Measurements from ENCODE around the gene FAIM2. TPM values are rescaled to one million over a fixed set of nuclear protein-coding genes. Genes with fewer than 3 reads are reported as not detected.

The FAIM2 gene
- total and polyA plus RNA-seq, 2 donors (not counting 1 experiment from before 2014, with no cell fraction given): 0.50 to 1.00 TPM

- no peak for DNase-seq (ENCODE audit: low read depth in 2 of 2)
- no peaks in the 10 kb centered on the region for H3K36me3 ChIP-seq (ENCODE audit: control insufficient read depth, insufficient read depth, low read length)
- H3K4me3 ChIP-seq (replicated peaks in 1 of 4; ENCODE audit: control extremely low read depth in 1 of 4, insufficient read depth in 1 of 4, low read depth in 3 of 4, low read length in 4 of 4): no peak overlapping the region
- no peak overlapping the region for H3K27ac ChIP-seq (ENCODE audit: insufficient read depth, low read length)
- H3K79me2 ChIP-seq (ENCODE audit: control insufficient read depth, insufficient read depth, low read length): no peaks in the 10 kb centered on the region
- no peak overlapping the region for H3K4me2 ChIP-seq (ENCODE audit: extremely low read depth, insufficient read depth, low read length)
- no peak overlapping the region for H3K9ac ChIP-seq (ENCODE audit: insufficient read depth, low read length)
- H3K9me3 ChIP-seq (ENCODE audit: control insufficient read depth, insufficient read depth, low read depth, low read length): no peaks in the 10 kb centered on the region
- H3K4me1 ChIP-seq (ENCODE audit: control insufficient read depth, extremely low read depth, insufficient read depth, low read length): no peaks in the 10 kb centered on the region
- H3K27me3 ChIP-seq (ENCODE audit: control insufficient read depth, insufficient read depth, low read length): no peaks in the 10 kb centered on the region
- TF ChIP-seq EZH2 (IDR thresholded peaks at IDR 0.05; ENCODE audit: low read length, missing control alignments): no peak
- TF ChIP-seq, protein P1, sequence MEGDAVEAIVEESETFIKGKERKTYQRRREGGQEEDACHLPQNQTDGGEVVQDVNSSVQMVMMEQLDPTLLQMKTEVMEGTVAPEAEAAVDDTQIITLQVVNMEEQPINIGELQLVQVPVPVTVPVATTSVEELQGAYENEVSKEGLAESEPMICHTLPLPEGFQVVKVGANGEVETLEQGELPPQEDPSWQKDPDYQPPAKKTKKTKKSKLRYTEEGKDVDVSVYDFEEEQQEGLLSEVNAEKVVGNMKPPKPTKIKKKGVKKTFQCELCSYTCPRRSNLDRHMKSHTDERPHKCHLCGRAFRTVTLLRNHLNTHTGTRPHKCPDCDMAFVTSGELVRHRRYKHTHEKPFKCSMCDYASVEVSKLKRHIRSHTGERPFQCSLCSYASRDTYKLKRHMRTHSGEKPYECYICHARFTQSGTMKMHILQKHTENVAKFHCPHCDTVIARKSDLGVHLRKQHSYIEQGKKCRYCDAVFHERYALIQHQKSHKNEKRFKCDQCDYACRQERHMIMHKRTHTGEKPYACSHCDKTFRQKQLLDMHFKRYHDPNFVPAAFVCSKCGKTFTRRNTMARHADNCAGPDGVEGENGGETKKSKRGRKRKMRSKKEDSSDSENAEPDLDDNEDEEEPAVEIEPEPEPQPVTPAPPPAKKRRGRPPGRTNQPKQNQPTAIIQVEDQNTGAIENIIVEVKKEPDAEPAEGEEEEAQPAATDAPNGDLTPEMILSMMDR (conservative IDR thresholded peaks at IDR 0.05 in 1 of 2, IDR thresholded peaks at IDR 0.05 in 1 of 2; ENCODE audit: low read depth in 1 of 2, low read length in 2 of 2): no peak
- no peak overlapping the region for H2AFZ ChIP-seq (ENCODE audit: low read length)
- H4K20me1 ChIP-seq (ENCODE audit: control insufficient read depth, extremely low read depth, insufficient read depth, low read length): no peaks in the 10 kb centered on the region
These were observed 28.3 kb upstream of the FAIM2 start for GRCh38 chr12:49932023-49932422.

DNA sequence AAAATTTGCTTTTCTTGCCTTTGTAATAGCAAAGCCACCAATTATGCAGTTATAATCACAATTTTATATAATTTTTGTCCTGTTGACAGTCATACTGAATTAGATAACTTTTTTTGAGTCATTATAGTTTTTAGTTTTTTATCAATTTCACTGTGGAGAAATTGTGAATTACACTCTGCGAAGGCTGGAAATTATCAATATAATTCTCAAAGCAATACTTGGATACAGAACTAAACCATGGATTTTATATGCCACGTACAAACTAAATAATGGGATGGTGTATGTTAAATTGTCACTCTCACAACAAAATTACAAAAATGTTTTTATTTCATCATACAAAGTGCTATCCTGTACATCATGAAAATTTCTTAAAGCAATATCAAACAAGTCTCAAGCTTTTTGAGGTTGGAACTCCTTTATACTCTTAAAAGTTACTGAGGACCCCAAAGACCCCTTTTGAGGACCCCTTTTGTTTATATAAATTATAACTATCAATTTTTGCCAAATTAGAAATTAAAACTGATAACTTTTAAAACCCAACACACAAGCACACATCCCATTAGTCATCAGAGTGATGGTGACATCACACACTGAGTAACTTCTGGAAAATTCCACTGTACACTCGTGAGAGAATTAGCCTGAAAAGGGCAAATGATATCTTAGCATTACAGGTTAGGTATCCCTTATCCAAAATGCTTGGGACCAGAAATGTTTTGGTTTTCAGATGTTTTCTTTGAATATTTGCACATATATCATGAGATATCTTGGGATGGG is 27.0 kb upstream of the FAIM2 start:
- Histone ChIP-seq H3K79me2 (ENCODE audit: control insufficient read depth, insufficient read depth, low read length) (no peaks in the 10 kb centered on the region), H3K4me3 (replicated peaks in 1 of 4; ENCODE audit: control extremely low read depth in 1 of 4, insufficient read depth in 1 of 4, low read depth in 3 of 4, low read length in 4 of 4) (no peak overlapping the region), H3K27ac (ENCODE audit: insufficient read depth, low read length) (no peak overlapping the region), H3K4me2 (ENCODE audit: extremely low read depth, insufficient read depth, low read length) (no peak overlapping the region), H3K36me3 (ENCODE audit: control insufficient read depth, insufficient read depth, low read length) (no peaks in the 10 kb centered on the region), H3K9me3 (ENCODE audit: control insufficient read depth, insufficient read depth, low read depth, low read length) (no peaks in the 10 kb centered on the region), H3K27me3 (ENCODE audit: control insufficient read depth, insufficient read depth, low read length) (no peaks in the 10 kb centered on the region), H4K20me1 (ENCODE audit: control insufficient read depth, extremely low read depth, insufficient read depth, low read length) (no peaks in the 10 kb centered on the region), H2AFZ (ENCODE audit: low read length) (no peak overlapping the region), H3K4me1 (ENCODE audit: control insufficient read depth, extremely low read depth, insufficient read depth, low read length) (no peaks in the 10 kb centered on the region), H3K9ac (ENCODE audit: insufficient read depth, low read length) (no peak overlapping the region)
- peak; percentile 62 to 72 for DNase-seq (ENCODE audit: low read depth in 2 of 2)
- TF ChIP-seq, protein P1 (conservative IDR thresholded peaks at IDR 0.05 in 1 of 2, IDR thresholded peaks at IDR 0.05 in 1 of 2; ENCODE audit: low read depth in 1 of 2, low read length in 2 of 2): no peak
- no peak for TF ChIP-seq EZH2 (IDR thresholded peaks at IDR 0.05; ENCODE audit: low read length, missing control alignments)

DNA sequence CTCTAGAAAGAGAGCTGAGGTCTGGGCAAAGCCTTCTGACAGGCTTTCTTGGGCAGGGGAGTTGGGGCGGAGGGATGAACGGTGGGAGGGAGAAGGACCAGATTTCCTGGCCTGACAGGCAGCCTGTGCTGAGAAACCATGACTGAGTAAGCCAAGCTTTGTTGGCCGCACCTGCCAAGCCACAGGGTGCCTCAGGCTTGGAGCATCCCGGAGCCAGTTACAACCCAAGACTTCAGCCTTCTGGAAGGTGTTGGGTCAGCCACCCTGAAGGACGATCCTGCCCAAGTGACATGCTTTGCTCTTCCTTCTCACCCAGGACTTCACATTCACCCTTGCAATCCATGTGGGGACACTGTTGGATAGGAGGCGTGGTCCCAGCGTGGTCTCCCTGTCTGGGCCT is 25.9 kb upstream of the FAIM2 start:
- no peaks in the 10 kb centered on the region for H3K79me2 ChIP-seq (ENCODE audit: control insufficient read depth, insufficient read depth, low read length)
- no peak overlapping the region for H2AFZ ChIP-seq (ENCODE audit: low read length)
- H3K9ac ChIP-seq (ENCODE audit: insufficient read depth, low read length): no peak overlapping the region
- H3K4me3 ChIP-seq (replicated peaks in 1 of 4; ENCODE audit: control extremely low read depth in 1 of 4, insufficient read depth in 1 of 4, low read depth in 3 of 4, low read length in 4 of 4): no peak overlapping the region
- no peaks in the 10 kb centered on the region for H3K9me3 ChIP-seq (ENCODE audit: control insufficient read depth, insufficient read depth, low read depth, low read length)
- H3K27ac ChIP-seq (ENCODE audit: insufficient read depth, low read length): no peak overlapping the region
- TF ChIP-seq, protein P1 (conservative IDR thresholded peaks at IDR 0.05 in 1 of 2, IDR thresholded peaks at IDR 0.05 in 1 of 2; ENCODE audit: low read depth in 1 of 2, low read length in 2 of 2): no peak
- no peak for TF ChIP-seq EZH2 (IDR thresholded peaks at IDR 0.05; ENCODE audit: low read length, missing control alignments)
- H4K20me1 ChIP-seq (ENCODE audit: control insufficient read depth, extremely low read depth, insufficient read depth, low read length): no peaks in the 10 kb centered on the region
- H3K36me3 ChIP-seq (ENCODE audit: control insufficient read depth, insufficient read depth, low read length): no peaks in the 10 kb centered on the region
- no peak overlapping the region for H3K4me2 ChIP-seq (ENCODE audit: extremely low read depth, insufficient read depth, low read length)
- no peak for DNase-seq (ENCODE audit: low read depth in 2 of 2)
- H3K4me1 ChIP-seq (ENCODE audit: control insufficient read depth, extremely low read depth, insufficient read depth, low read length): no peaks in the 10 kb centered on the region
- H3K27me3 ChIP-seq (ENCODE audit: control insufficient read depth, insufficient read depth, low read length): no peaks in the 10 kb centered on the region

All from fibroblast of lung (primary cell).